ENCODE measurements around the gene SNX19.

DNA sequence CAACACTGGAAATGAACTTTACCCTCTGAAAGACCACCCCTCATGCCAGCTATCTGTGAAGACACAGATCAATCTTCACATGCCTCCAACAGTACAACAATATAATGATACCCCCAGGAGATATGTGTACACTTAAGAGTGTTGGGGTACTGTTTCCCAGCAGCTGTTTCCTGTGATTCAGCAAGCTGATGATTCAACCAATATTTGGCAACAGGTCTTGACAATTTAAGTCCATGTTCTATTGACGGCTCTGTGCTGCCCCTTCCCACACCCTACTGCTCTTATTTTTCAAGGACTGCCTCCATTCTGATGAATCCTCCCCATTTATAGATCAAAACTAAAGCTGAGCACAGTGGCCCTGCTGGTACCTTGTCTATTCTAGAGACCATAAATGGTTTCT is 6.6 kb downstream of the SNX19 start:
- TF ChIP-seq, protein P1, sequence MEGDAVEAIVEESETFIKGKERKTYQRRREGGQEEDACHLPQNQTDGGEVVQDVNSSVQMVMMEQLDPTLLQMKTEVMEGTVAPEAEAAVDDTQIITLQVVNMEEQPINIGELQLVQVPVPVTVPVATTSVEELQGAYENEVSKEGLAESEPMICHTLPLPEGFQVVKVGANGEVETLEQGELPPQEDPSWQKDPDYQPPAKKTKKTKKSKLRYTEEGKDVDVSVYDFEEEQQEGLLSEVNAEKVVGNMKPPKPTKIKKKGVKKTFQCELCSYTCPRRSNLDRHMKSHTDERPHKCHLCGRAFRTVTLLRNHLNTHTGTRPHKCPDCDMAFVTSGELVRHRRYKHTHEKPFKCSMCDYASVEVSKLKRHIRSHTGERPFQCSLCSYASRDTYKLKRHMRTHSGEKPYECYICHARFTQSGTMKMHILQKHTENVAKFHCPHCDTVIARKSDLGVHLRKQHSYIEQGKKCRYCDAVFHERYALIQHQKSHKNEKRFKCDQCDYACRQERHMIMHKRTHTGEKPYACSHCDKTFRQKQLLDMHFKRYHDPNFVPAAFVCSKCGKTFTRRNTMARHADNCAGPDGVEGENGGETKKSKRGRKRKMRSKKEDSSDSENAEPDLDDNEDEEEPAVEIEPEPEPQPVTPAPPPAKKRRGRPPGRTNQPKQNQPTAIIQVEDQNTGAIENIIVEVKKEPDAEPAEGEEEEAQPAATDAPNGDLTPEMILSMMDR (IDR thresholded peaks at IDR 0.05), result no peak
- no peak for TF ChIP-seq ZFX (IDR thresholded peaks at IDR 0.05; ENCODE audit: borderline replicate concordance)
